ENCODE data around the gene C1QTNF12.

The C1QTNF12 gene

GRCh38 chr1:1256956-1257871 is 10.7 kb upstream of the C1QTNF12 start:
- Histone ChIP-seq H3K9me2 (replicated peaks; ENCODE audit: insufficient read depth, low read length) (no peaks in the 10 kb centered on the region), H3K36me3 (ENCODE audit: low read length) (no peaks in the 10 kb centered on the region), H3K79me2 (ENCODE audit: insufficient read depth, low read length) (no peaks in the 10 kb centered on the region; the same call in 1 of the 2 replicates), H3K27me3 (ENCODE audit: low read length) (no peaks in the 10 kb centered on the region), H3K4me3 (ENCODE audit: insufficient read depth, low read length, poor library complexity, severe bottlenecking) (no peak overlapping the region), H3K9ac (ENCODE audit: low read length) (no peak overlapping the region), H3F3A (ENCODE audit: insufficient read depth) (no peaks in the 10 kb centered on the region), H3K4me2 (ENCODE audit: low read depth, low read length, poor library complexity, severe bottlenecking) (no peak overlapping the region), H3K9me3 (ENCODE audit: insufficient read depth, low read length) (no peaks in the 10 kb centered on the region), H2AFZ (ENCODE audit: low read depth, low read length, severe bottlenecking) (no peak overlapping the region), H4K20me1 (ENCODE audit: low read depth, low read length) (no peaks in the 10 kb centered on the region), H3K27ac (ENCODE audit: low read depth, low read length) (no peak overlapping the region)
- TF ChIP-seq EZH2phosphoT487 (conservative IDR thresholded peaks at IDR 0.05; ENCODE audit: low read length) (no peak), CTCF (IDR thresholded peaks at IDR 0.05; ENCODE audit: insufficient read depth, low read length, poor library complexity, severe bottlenecking) (no peak)

- Histone ChIP-seq H3K27ac (ENCODE audit: low read depth, low read length) (no peak overlapping the region), H2AFZ (ENCODE audit: low read depth, low read length, severe bottlenecking) (no peak overlapping the region), H3K27me3 (ENCODE audit: low read length) (no peaks in the 10 kb centered on the region), H3F3A (ENCODE audit: insufficient read depth) (no peaks in the 10 kb centered on the region), H3K4me2 (ENCODE audit: low read depth, low read length, poor library complexity, severe bottlenecking) (no peak overlapping the region), H3K4me3 (ENCODE audit: insufficient read depth, low read length, poor library complexity, severe bottlenecking) (no peak overlapping the region), H3K36me3 (ENCODE audit: low read length) (no peaks in the 10 kb centered on the region), H4K20me1 (ENCODE audit: low read depth, low read length) (no peaks in the 10 kb centered on the region), H3K9me3 (ENCODE audit: insufficient read depth, low read length) (no peaks in the 10 kb centered on the region), H3K9ac (ENCODE audit: low read length) (no peak overlapping the region), H3K79me2 (ENCODE audit: insufficient read depth, low read length) (no peaks in the 10 kb centered on the region; the same call in 1 of the 2 replicates), H3K9me2 (replicated peaks; ENCODE audit: insufficient read depth, low read length) (no peaks in the 10 kb centered on the region)
- TF ChIP-seq CTCF (IDR thresholded peaks at IDR 0.05; ENCODE audit: insufficient read depth, low read length, poor library complexity, severe bottlenecking) (no peak), EZH2phosphoT487 (conservative IDR thresholded peaks at IDR 0.05; ENCODE audit: low read length) (no peak)
Measured at GRCh38 chr1:1255611-1256010, 9.1 kb upstream of the C1QTNF12 start.

- no peaks in the 10 kb centered on the region; the same call in 1 of the 2 replicates for H3K79me2 ChIP-seq (ENCODE audit: insufficient read depth, low read length)
- H4K20me1 ChIP-seq (ENCODE audit: low read depth, low read length): no peaks in the 10 kb centered on the region
- H3F3A ChIP-seq (ENCODE audit: insufficient read depth): no peaks in the 10 kb centered on the region
- H3K4me3 ChIP-seq (ENCODE audit: insufficient read depth, low read length, poor library complexity, severe bottlenecking): no peak overlapping the region
- no peaks in the 10 kb centered on the region for H3K36me3 ChIP-seq (ENCODE audit: low read length)
- no peak overlapping the region for H2AFZ ChIP-seq (ENCODE audit: low read depth, low read length, severe bottlenecking)
- H3K9me3 ChIP-seq (ENCODE audit: insufficient read depth, low read length): no peaks in the 10 kb centered on the region
- no peaks in the 10 kb centered on the region for H3K27me3 ChIP-seq (ENCODE audit: low read length)
- H3K27ac ChIP-seq (ENCODE audit: low read depth, low read length): no peak overlapping the region
- no peak for TF ChIP-seq EZH2phosphoT487 (conservative IDR thresholded peaks at IDR 0.05; ENCODE audit: low read length)
- H3K4me2 ChIP-seq (ENCODE audit: low read depth, low read length, poor library complexity, severe bottlenecking): no peak overlapping the region
- H3K9ac ChIP-seq (ENCODE audit: low read length): no peak overlapping the region
- no peaks in the 10 kb centered on the region for H3K9me2 ChIP-seq (replicated peaks; ENCODE audit: insufficient read depth, low read length)
Measured at GRCh38 chr1:1255078-1255477, 8.6 kb upstream of the C1QTNF12 start.

- Histone ChIP-seq H3K9ac (ENCODE audit: low read length) (no peak overlapping the region), H3K4me2 (ENCODE audit: low read depth, low read length, poor library complexity, severe bottlenecking) (no peak overlapping the region)
Measured at GRCh38 chr1:1254667-1254998, 8.1 kb upstream of the C1QTNF12 start.

More at GRCh38 chr1:1254667-1254998, 8.1 kb upstream of the C1QTNF12 start:
- Histone ChIP-seq H4K20me1 (ENCODE audit: low read depth, low read length) (no peaks in the 10 kb centered on the region), H3K4me3 (ENCODE audit: insufficient read depth, low read length, poor library complexity, severe bottlenecking) (no peak overlapping the region), H3K9me3 (ENCODE audit: insufficient read depth, low read length) (no peaks in the 10 kb centered on the region), H3K79me2 (ENCODE audit: insufficient read depth, low read length) (no peaks in the 10 kb centered on the region; the same call in 1 of the 2 replicates), H3K36me3 (ENCODE audit: low read length) (no peaks in the 10 kb centered on the region), H3K27me3 (ENCODE audit: low read length) (no peaks in the 10 kb centered on the region), H3K27ac (ENCODE audit: low read depth, low read length) (no peak overlapping the region), H2AFZ (ENCODE audit: low read depth, low read length, severe bottlenecking) (no peak overlapping the region), H3K9me2 (replicated peaks; ENCODE audit: insufficient read depth, low read length) (no peaks in the 10 kb centered on the region), H3F3A (ENCODE audit: insufficient read depth) (no peaks in the 10 kb centered on the region)
- TF ChIP-seq EZH2phosphoT487 (conservative IDR thresholded peaks at IDR 0.05; ENCODE audit: low read length) (no peak), CTCF (IDR thresholded peaks at IDR 0.05; ENCODE audit: insufficient read depth, low read length, poor library complexity, severe bottlenecking) (no peak)
